SK-N-SH (cell line): Measurements from ENCODE around the gene VN1R5. TPM values are rescaled to one million over a fixed set of nuclear protein-coding genes. Genes with fewer than 3 reads are reported as not detected.
"Not testable (repeated sequence)": the region's sequence is repeated elsewhere in the genome, so short reads cannot be mapped to it uniquely, and the experiment has no call there.

Experiments used
- CTCF ChIA-PET: fragments of 300-600, 350-600 bp; formaldehyde crosslinking; extraction: SDS; loops from one replicate; lab custom pipeline; 2021; lab: Yijun Ruan, JAX
- POLR2A ChIA-PET: fragments of 350-600 bp; sonication (Branson Sonifier 250); formaldehyde crosslinking; extraction: SDS; loops from one replicate; lab custom pipeline; 2020; ENCODE audit warnings: antibody characterized with exemption, inconsistent platforms; lab: Yijun Ruan, JAX
- DNase-seq: peaks from one replicate; pipeline ENCODE4 v3.0.0; 2012
- H2AFZ ChIP-seq: fragments of 200-600 bp; sonication (generic); 2 replicates; pipeline ENCODE4 v1.8.1; 2016; ENCODE audit warnings: antibody characterized with exemption, mild to moderate bottlenecking, low read depth
- H3F3A ChIP-seq: fragments of 200-600 bp; sonication (generic); replicated peaks from 2 replicates; pipeline ENCODE3; 2016; ENCODE audit warnings: antibody characterized with exemption, mild to moderate bottlenecking; ENCODE audit not compliant: insufficient read depth
- H3K27ac ChIP-seq, 2 experiments: fragments of 200-500 bp in 1 of 2; fragments of 200-600 bp in 1 of 2; sonication (Bioruptor generic) in 1 of 2; sonication (generic), shearing (Covaris generic) in 1 of 2; 2 replicates each; pipeline versions ENCODE4 v1.5.1 to v1.6.1; 2014 to 2016; ENCODE audit warnings: low read depth in 2 of 2, inconsistent platforms in 1 of 2, low read length in 1 of 2, mild to moderate bottlenecking in 1 of 2, mixed read lengths in 1 of 2
- H3K27me3 ChIP-seq: fragments of 200-600 bp; sonication (generic), shearing (Covaris generic); 2 replicates; pipeline ENCODE4 v1.6.1; 2016; ENCODE audit warnings: mixed run types; ENCODE audit not compliant: insufficient read depth
- H3K36me3 ChIP-seq, 2 experiments: fragments of 200-500 bp in 1 of 2; fragments of 200-600 bp in 1 of 2; sonication (Bioruptor generic) in 1 of 2; sonication (generic) in 1 of 2; replicated peaks in 1 of 2; 2 replicates each; pipeline versions ENCODE3 to v1.5.1; 2014 to 2016; ENCODE audit warnings: low read length in 1 of 2, mild to moderate bottlenecking in 1 of 2; ENCODE audit not compliant: insufficient read depth in 2 of 2, control insufficient read depth in 1 of 2
- H3K4me1 ChIP-seq, 2 experiments: fragments of 200-500 bp in 1 of 2; fragments of 200-600 bp in 1 of 2; sonication (Bioruptor generic) in 1 of 2; sonication (generic), shearing (Covaris generic) in 1 of 2; 2 replicates each; pipeline versions ENCODE4 v1.5.1 to v1.6.1; 2014 to 2016; ENCODE audit warnings: low read depth in 1 of 2, low read length in 1 of 2, mixed run types in 1 of 2; ENCODE audit not compliant: insufficient read depth in 2 of 2, control insufficient read depth in 1 of 2
- H3K4me2 ChIP-seq: fragments of 200-600 bp; sonication (generic), shearing (Covaris generic); 2 replicates; pipeline ENCODE4 v1.6.1; 2017; ENCODE audit warnings: mixed run types
- H3K4me3 ChIP-seq, 2 experiments: fragments of 200-500 bp in 1 of 2; fragments of 200-600 bp in 1 of 2; sonication (Bioruptor generic) in 1 of 2; sonication (generic), shearing (Covaris generic) in 1 of 2; 2 replicates each; pipeline versions ENCODE4 v1.5.1 to v1.8.1; 2014 to 2016; ENCODE audit warnings: low read depth in 2 of 2, inconsistent platforms in 1 of 2, low read length in 1 of 2, mild to moderate bottlenecking in 1 of 2, mixed read lengths in 1 of 2, moderate library complexity in 1 of 2
- H3K79me2 ChIP-seq: fragments of 200-600 bp; sonication (generic); 2 replicates; pipeline ENCODE4 v1.8.1; 2017; ENCODE audit warnings: mild to moderate bottlenecking; ENCODE audit not compliant: insufficient read depth
- H3K9ac ChIP-seq: fragments of 200-600 bp; sonication (generic); 2 replicates; pipeline ENCODE4 v1.6.1; 2017; ENCODE audit warnings: mixed run types
- H3K9me2 ChIP-seq: fragments of 200-600 bp; sonication (generic); 2 replicates; pipeline ENCODE4 v1.6.1; 2017; ENCODE audit warnings: mixed run types
- H3K9me3 ChIP-seq: fragments of 200-600 bp; sonication (generic); 2 replicates; pipeline ENCODE4 v1.6.1; 2017; ENCODE audit warnings: mixed run types, mild to moderate bottlenecking, moderate library complexity
- H4K20me1 ChIP-seq: fragments of 200-600 bp; sonication (generic); 2 replicates; pipeline ENCODE4 v1.6.1; 2017; ENCODE audit warnings: mild to moderate bottlenecking, mixed run types; ENCODE audit not compliant: insufficient read depth
- CHD2 ChIP-seq: fragments of 150-350 bp; IDR thresholded peaks from 2 replicates; pipeline ENCODE4 v1.6.1; 2018; ENCODE audit warnings: low read length; ENCODE audit not compliant: partially characterized antibody
- ELF1 ChIP-seq: IDR thresholded peaks from 2 replicates; pipeline ENCODE4 v1.4.0; 2012
- FOXJ3 ChIP-seq: sonication (generic); formaldehyde crosslinking; IDR thresholded peaks from 2 replicates; pipeline ENCODE4 v1.5.1; 2020; ENCODE audit warnings: mild to moderate bottlenecking, missing genetic modification reagents
- JUND ChIP-seq: IDR thresholded peaks from 2 replicates; pipeline ENCODE4 v1.4.0; 2012
- MEF2A ChIP-seq: IDR thresholded peaks from 2 replicates; pipeline ENCODE4 v1.4.0; 2012; ENCODE audit warnings: low read depth, borderline replicate concordance
- RFX5 ChIP-seq: IDR thresholded peaks from 2 replicates; pipeline ENCODE4 v1.6.1; 2012; ENCODE audit warnings: mild to moderate bottlenecking, improper control_type of control experiment, low read length
- SIN3A ChIP-seq: IDR thresholded peaks from 2 replicates; pipeline ENCODE4 v1.6.1; 2012; ENCODE audit warnings: low read depth, mild to moderate bottlenecking, low read length, moderate library complexity, borderline replicate concordance
- SMC3 ChIP-seq: IDR thresholded peaks from 2 replicates; pipeline ENCODE4 v1.6.1; 2012; ENCODE audit warnings: low read depth, low read length, improper control_type of control experiment
- TEAD4 ChIP-seq: IDR thresholded peaks from 2 replicates; pipeline ENCODE4 v1.4.0; 2012; ENCODE audit warnings: mild to moderate bottlenecking, borderline replicate concordance; ENCODE audit not compliant: insufficient read depth
- WGBS: methylation state at CpG from one replicate; pipeline ENCODE4 v1.1.6; 2017; ENCODE audit warnings: low lambda C conversion rate; 5-methylcytosine and 5-hydroxymethylcytosine counted together
- polyA plus RNA-seq, 3 experiments: library from polyadenylated mRNA; depleted of rRNA; stranded (reverse); fragments of >200 nt; gene quantifications; 2 replicates each; pipeline ENCODE4 v1.2.3, GENCODE V29; 2012
- TF ChIP-seq, protein P1 (sequence below): fragments of 200-600 bp; sonication (generic); IDR thresholded peaks from 2 replicates; pipeline ENCODE4 v1.6.1; 2017; ENCODE audit warnings: antibody characterized with exemption, mild to moderate bottlenecking, moderate library complexity
- TF ChIP-seq, protein P2 (sequence below): IDR thresholded peaks from 2 replicates; pipeline ENCODE4 v1.4.0; 2012; ENCODE audit warnings: low read depth
- TF ChIP-seq, protein P3 (sequence below): IDR thresholded peaks from 2 replicates; pipeline ENCODE4; 2012
- TF ChIP-seq, protein P4 (sequence below): IDR thresholded peaks from 2 replicates; pipeline ENCODE4 v1.4.0; 2012; ENCODE audit warnings: low read depth, borderline replicate concordance

The VN1R5 gene
- polyA plus RNA-seq, 1 of the 3 experiments (the other 2 are of a cell fraction): not detected

DNA sequence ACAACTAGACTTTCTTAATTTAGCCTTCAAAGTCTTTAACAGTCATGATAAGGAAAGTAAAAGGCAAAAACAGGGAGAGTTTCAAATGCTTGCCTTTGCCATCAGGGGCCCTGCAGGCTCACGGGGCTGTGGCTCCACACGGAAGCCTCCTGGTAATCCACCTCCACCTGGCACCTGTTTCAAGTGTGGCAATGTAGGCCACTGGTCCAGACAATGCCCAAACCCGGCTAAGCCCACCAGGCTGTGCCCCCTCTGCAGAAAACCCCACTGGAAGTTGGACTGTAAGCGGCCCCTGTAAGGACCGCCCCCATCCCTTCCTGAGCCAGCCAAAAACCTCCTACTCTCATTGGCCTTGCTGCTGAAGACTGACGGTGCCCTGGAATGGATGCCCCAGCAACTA, 32.5 kb downstream of the VN1R5 start:
- Histone ChIP-seq H3K9ac (no peak overlapping the region), H3F3A (no peaks in the 10 kb centered on the region), H3K4me3 (no peak overlapping the region), H3K27ac (no peak overlapping the region), H3K27me3 (no peaks in the 10 kb centered on the region), H2AFZ (no peak overlapping the region), H3K36me3 (no peaks in the 10 kb centered on the region), H3K79me2 (no peaks in the 10 kb centered on the region), H4K20me1 (no peaks in the 10 kb centered on the region), H3K9me3 (no peaks in the 10 kb centered on the region), H3K9me2 (no peaks in the 10 kb centered on the region)
- CTCF ChIA-PET: no interaction called here
- POLR2A ChIA-PET: no interaction called here
- 73% methylated on average over 6 of the region's 6 CpGs for WGBS
- no peak for DNase-seq
- TF ChIP-seq, protein P1, sequence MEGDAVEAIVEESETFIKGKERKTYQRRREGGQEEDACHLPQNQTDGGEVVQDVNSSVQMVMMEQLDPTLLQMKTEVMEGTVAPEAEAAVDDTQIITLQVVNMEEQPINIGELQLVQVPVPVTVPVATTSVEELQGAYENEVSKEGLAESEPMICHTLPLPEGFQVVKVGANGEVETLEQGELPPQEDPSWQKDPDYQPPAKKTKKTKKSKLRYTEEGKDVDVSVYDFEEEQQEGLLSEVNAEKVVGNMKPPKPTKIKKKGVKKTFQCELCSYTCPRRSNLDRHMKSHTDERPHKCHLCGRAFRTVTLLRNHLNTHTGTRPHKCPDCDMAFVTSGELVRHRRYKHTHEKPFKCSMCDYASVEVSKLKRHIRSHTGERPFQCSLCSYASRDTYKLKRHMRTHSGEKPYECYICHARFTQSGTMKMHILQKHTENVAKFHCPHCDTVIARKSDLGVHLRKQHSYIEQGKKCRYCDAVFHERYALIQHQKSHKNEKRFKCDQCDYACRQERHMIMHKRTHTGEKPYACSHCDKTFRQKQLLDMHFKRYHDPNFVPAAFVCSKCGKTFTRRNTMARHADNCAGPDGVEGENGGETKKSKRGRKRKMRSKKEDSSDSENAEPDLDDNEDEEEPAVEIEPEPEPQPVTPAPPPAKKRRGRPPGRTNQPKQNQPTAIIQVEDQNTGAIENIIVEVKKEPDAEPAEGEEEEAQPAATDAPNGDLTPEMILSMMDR: no peak
- no peak for TF ChIP-seq SIN3A
- TF ChIP-seq TEAD4: no peak
- TF ChIP-seq FOXJ3 (CRISPR knock-in tag): no peak
- no peak for TF ChIP-seq JUND
- no peak for TF ChIP-seq MEF2A
- no peak for TF ChIP-seq ELF1
- no peak for TF ChIP-seq CHD2
- TF ChIP-seq, protein P2, sequence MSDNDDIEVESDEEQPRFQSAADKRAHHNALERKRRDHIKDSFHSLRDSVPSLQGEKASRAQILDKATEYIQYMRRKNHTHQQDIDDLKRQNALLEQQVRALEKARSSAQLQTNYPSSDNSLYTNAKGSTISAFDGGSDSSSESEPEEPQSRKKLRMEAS: no peak
- TF ChIP-seq RFX5: no peak
- no peak for TF ChIP-seq SMC3
- TF ChIP-seq, protein P3, sequence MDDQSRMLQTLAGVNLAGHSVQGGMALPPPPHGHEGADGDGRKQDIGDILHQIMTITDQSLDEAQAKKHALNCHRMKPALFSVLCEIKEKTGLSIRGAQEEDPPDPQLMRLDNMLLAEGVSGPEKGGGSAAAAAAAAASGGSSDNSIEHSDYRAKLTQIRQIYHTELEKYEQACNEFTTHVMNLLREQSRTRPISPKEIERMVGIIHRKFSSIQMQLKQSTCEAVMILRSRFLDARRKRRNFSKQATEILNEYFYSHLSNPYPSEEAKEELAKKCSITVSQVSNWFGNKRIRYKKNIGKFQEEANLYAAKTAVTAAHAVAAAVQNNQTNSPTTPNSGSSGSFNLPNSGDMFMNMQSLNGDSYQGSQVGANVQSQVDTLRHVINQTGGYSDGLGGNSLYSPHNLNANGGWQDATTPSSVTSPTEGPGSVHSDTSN: no peak
- TF ChIP-seq, protein P4, sequence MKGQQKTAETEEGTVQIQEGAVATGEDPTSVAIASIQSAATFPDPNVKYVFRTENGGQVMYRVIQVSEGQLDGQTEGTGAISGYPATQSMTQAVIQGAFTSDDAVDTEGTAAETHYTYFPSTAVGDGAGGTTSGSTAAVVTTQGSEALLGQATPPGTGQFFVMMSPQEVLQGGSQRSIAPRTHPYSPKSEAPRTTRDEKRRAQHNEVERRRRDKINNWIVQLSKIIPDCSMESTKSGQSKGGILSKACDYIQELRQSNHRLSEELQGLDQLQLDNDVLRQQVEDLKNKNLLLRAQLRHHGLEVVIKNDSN: no peak
- TF ChIP-seq, all 33 proteins: peak for 0
- Histone ChIP-seq H3K4me2 (no peak overlapping the region), H3K4me1 (no peaks in the 10 kb centered on the region)

DNA sequence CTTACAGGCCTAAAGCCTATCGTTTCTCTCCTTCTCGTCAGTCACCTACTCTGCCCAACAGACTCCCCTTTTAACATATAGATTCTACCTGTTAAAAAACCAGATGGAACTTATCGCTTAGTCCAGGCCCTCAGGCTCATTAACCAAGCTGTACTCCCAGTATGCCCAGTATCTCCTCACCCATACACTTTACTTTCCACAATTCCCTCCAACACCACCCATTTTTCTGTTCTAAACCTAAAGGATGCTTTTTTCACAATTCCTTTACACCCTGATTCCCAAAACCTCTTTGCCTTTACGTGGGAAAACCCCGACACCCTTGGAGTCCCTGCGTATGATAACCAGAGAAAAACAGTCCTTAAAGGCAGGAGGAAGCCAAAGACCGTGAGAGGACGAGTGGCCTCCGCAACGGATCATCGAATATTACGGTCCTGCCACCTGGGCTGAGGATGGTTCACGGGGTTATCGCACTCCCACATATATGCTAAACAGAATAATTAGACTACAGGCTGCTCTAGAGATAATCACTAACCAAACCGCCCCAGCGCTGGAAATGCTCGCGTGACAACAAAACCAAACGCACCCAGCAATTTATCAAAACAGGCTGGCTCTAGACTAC, 33.5 kb downstream of the VN1R5 start:
- H2AFZ ChIP-seq, H3K9ac ChIP-seq, H3K4me3 ChIP-seq, H3K4me2 ChIP-seq, H3F3A ChIP-seq, H3K4me1 ChIP-seq, DNase-seq, POLR2A ChIA-PET, H3K27ac ChIP-seq, H3K36me3 ChIP-seq, H3K9me3 ChIP-seq, CTCF ChIA-PET, H3K9me2 ChIP-seq, H3K79me2 ChIP-seq, H3K27me3 ChIP-seq, H4K20me1 ChIP-seq: not testable (repeated sequence)
- 80% methylated on average over 19 of the region's 19 CpGs for WGBS
